ENCODE measurements around the gene TMC6. TPM values are rescaled to one million over a fixed set of nuclear protein-coding genes. Genes with fewer than 3 reads are reported as not detected.
"Not testable (repeated sequence)": the region's sequence is repeated elsewhere in the genome, so short reads cannot be mapped to it uniquely, and the experiment has no call there.

TMC6 gene
- total RNA-seq, 1 donor from 2014 or later: 292 TPM

- Mint-ChIP-seq H3K36me3 (ENCODE audit: low read depth, unreplicated experiment) (peaks cover 12% of the 10 kb centered on the region), H3K4me1 (ENCODE audit: unreplicated experiment) (no peaks in the 10 kb centered on the region), H3K4me3 (ENCODE audit: unreplicated experiment) (no peak overlapping the region), H3K27me3 (ENCODE audit: unreplicated experiment) (peaks cover 2% of the 10 kb centered on the region), H3K27ac (ENCODE audit: unreplicated experiment) (no peak overlapping the region), H3K9me3 (ENCODE audit: unreplicated experiment) (no peaks in the 10 kb centered on the region)
- no peak for TF ChIP-seq CTCF (IDR thresholded peaks at IDR 0.05; ENCODE audit: unreplicated experiment)
- no peak for DNase-seq (ENCODE audit: low spot score)
Observed at GRCh38 chr17:78088529-78088928, 40.0 kb downstream of the TMC6 start.

GRCh38 chr17:78086740-78087139 lies 41.8 kb downstream of the TMC6 start:
- no peak overlapping the region for H3K4me3 Mint-ChIP-seq (ENCODE audit: unreplicated experiment)
- DNase-seq (ENCODE audit: low spot score): no peak
- H3K9me3 Mint-ChIP-seq (ENCODE audit: unreplicated experiment): no peaks in the 10 kb centered on the region
- no peaks in the 10 kb centered on the region for H3K4me1 Mint-ChIP-seq (ENCODE audit: unreplicated experiment)
- H3K36me3 Mint-ChIP-seq (ENCODE audit: low read depth, unreplicated experiment): peaks cover 6% of the 10 kb centered on the region
- peaks cover 2% of the 10 kb centered on the region for H3K27me3 Mint-ChIP-seq (ENCODE audit: unreplicated experiment)
- H3K27ac Mint-ChIP-seq (ENCODE audit: unreplicated experiment): no peak overlapping the region
- no peak for TF ChIP-seq CTCF (IDR thresholded peaks at IDR 0.05; ENCODE audit: unreplicated experiment)

GRCh38 chr17:78082988-78083387 lies 45.6 kb downstream of the TMC6 start:
- H3K36me3 Mint-ChIP-seq (ENCODE audit: low read depth, unreplicated experiment): peaks cover 6% of the 10 kb centered on the region
- H3K9me3 Mint-ChIP-seq (ENCODE audit: unreplicated experiment): no peaks in the 10 kb centered on the region

GRCh38 chr17:78082355-78082872 lies 46.1 kb downstream of the TMC6 start:
- H3K36me3 Mint-ChIP-seq (ENCODE audit: low read depth, unreplicated experiment); H3K4me1 Mint-ChIP-seq (ENCODE audit: unreplicated experiment); H3K27me3 Mint-ChIP-seq (ENCODE audit: unreplicated experiment); H3K27ac Mint-ChIP-seq (ENCODE audit: unreplicated experiment); H3K4me3 Mint-ChIP-seq (ENCODE audit: unreplicated experiment); DNase-seq (ENCODE audit: low spot score); H3K9me3 Mint-ChIP-seq (ENCODE audit: unreplicated experiment): not testable (repeated sequence)

More at GRCh38 chr17:78082988-78083387, 45.6 kb downstream of the TMC6 start:
- DNase-seq (ENCODE audit: low spot score): no peak
- Mint-ChIP-seq H3K27ac (ENCODE audit: unreplicated experiment) (no peak overlapping the region), H3K4me1 (ENCODE audit: unreplicated experiment) (no peaks in the 10 kb centered on the region), H3K4me3 (ENCODE audit: unreplicated experiment) (no peak overlapping the region), H3K27me3 (ENCODE audit: unreplicated experiment) (peaks cover 2% of the 10 kb centered on the region)
- TF ChIP-seq CTCF (IDR thresholded peaks at IDR 0.05; ENCODE audit: unreplicated experiment): no peak

- no peaks in the 10 kb centered on the region for H3K4me1 Mint-ChIP-seq (ENCODE audit: unreplicated experiment)
- H3K4me3 Mint-ChIP-seq (ENCODE audit: unreplicated experiment): no peak overlapping the region
- no peak for TF ChIP-seq CTCF (IDR thresholded peaks at IDR 0.05; ENCODE audit: unreplicated experiment)
Observed at GRCh38 chr17:78081551-78081950, 47.0 kb downstream of the TMC6 start.

More at GRCh38 chr17:78081551-78081950, 47.0 kb downstream of the TMC6 start:
- Mint-ChIP-seq H3K27ac (ENCODE audit: unreplicated experiment) (no peak overlapping the region), H3K27me3 (ENCODE audit: unreplicated experiment) (peaks cover 2% of the 10 kb centered on the region), H3K9me3 (ENCODE audit: unreplicated experiment) (no peaks in the 10 kb centered on the region), H3K36me3 (ENCODE audit: low read depth, unreplicated experiment) (peaks cover 1% of the 10 kb centered on the region)
- DNase-seq (ENCODE audit: low spot score): no peak

All from endothelial cell (in vitro differentiated cells).